PC-3 (cell line): Measurements from ENCODE around the gene EFCAB9.

ENCODE experiments used
- CTCF ChIP-seq: fragments of 300-600 bp; sonication (generic); conservative IDR thresholded peaks from 2 replicates; pipeline ENCODE4 v1.5.1; 2017; ENCODE audit warnings: antibody characterized with exemption, low read depth, mild to moderate bottlenecking, low read length
- EZH2 ChIP-seq: fragments of 300-600 bp; sonication (generic); IDR thresholded peaks from one replicate; pipeline ENCODE4 v1.6.1; 2017; ENCODE audit warnings: antibody characterized with exemption, mild to moderate bottlenecking, low read length; ENCODE audit not compliant: unreplicated experiment

- TF ChIP-seq CTCF, result no peak
- TF ChIP-seq EZH2, result no peak
Measured at GRCh38 chr5:172171118-172171517, 22.9 kb upstream of the EFCAB9 start.
